CD4-positive, alpha-beta T cell treated with Interleukin-6 at 100 ng/mL for 8 hours (primary cell): ENCODE measurements around the gene OR2D3.
"Not testable (repeated sequence)": the region's sequence is repeated elsewhere in the genome, so short reads cannot be mapped to it uniquely, and the experiment has no call there.

ENCODE experiments used
- DNase-seq: peaks from one replicate; pipeline ENCODE4 v3.0.0-alpha.2; 2020; ENCODE audit warnings: mixed read lengths, low spot score

Gene OR2D3, protein sequence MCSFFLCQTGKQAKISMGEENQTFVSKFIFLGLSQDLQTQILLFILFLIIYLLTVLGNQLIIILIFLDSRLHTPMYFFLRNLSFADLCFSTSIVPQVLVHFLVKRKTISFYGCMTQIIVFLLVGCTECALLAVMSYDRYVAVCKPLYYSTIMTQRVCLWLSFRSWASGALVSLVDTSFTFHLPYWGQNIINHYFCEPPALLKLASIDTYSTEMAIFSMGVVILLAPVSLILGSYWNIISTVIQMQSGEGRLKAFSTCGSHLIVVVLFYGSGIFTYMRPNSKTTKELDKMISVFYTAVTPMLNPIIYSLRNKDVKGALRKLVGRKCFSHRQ

GRCh38 chr11:6920702-6921101, at the start of gene OR2D3:
Gene OR2D3 (plus strand): TSS chr11:6921002. CDS start chr11:6921002, 0 bp downstream.
- DNase-seq, result no peak

GRCh38 chr11:6871278-6871677, 49.5 kb upstream of the OR2D3 start:
- no peak for DNase-seq

DNA sequence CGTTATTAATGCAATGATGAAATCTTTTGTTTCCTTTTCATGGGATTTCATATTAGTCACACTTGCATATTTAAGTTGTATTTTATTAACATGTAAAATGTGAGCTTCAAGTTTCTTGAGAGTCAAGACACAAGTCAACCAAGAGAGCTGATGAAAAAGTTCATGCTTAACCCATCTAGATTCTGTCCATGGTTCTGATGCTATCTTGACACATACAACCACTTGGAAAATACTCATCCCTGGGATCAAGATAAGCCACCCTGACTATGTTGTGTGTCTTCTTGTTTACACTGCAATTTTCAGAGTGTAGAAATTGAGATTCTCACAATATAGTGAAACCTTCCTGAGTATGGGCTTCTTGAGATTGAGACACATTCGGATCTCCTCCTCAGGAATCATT, 45.0 kb upstream of the OR2D3 start:
- no peak for DNase-seq

GRCh38 chr11:6876325-6876724, 44.5 kb upstream of the OR2D3 start, which contains the start of gene OR10A4:
Gene OR10A4 (plus strand): TSS chr11:6876625. CDS start chr11:6876648, 23 bp downstream.
- DNase-seq, result no peak

GRCh38 chr11:6876914-6877313, 43.9 kb upstream of the OR2D3 start:
- no peak for DNase-seq

- DNase-seq, result no peak
Observed at GRCh38 chr11:6882751-6883150, 38.1 kb upstream of the OR2D3 start.

DNA sequence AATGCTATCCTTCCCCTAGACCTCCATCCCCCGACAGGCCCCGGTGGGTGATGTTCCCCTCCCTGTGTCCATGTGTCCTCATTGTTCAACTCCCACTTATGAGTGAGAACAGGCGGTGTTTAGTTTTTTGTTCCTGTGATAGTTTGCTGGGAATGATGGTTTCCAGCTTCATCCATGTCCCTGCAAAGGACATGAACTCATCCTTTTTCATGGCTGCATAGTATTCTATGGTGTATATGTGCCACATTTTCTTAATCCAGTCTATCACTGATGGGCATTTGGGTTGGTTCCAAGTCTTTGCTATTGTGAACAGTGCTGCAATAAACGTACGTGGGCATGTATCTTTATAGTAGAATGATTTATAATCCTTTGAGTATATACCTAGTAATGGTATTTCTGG, 33.1 kb upstream of the OR2D3 start:
- not testable (repeated sequence) for DNase-seq

GRCh38 chr11:6888830-6889229, 32.0 kb upstream of the OR2D3 start:
- DNase-seq, result no peak

DNA sequence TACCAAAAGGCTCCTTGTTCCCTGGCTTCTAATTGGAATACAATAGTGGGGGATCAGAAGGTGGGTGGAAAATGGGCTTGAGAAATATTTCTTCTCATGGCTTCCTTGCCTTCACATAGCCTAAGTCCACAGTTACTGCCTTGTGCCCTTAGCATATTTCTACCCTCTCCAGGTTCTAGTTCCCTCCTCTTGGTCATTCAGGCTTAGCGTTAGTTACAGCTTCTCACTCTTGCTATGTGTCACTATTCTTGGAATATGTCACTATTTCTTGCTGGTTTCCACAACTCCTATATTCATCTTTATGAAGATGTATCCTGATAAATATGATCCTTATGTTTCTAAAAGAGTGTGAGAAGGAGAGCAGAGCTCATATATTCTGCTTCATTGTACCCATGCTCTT, 31.0 kb upstream of the OR2D3 start:
- DNase-seq, result no peak

DNA sequence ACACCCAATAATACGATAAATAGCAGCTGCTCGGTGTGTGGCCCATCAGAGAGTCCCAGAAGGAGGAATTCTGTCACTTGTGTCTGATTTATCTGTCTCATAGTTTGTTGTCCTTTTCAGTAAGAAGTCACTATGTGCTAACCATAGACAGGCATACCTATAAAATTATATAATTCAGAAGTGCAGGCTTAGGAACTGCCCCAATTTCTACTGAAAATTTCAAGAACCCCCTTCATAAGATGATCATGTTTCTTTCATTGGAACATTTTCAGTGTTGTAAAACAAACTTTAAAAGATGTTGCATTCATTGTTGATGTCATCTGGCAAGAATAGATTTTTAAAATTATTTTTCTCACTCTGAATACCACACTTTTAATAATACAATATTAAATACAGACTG, 28.4 kb upstream of the OR2D3 start, which contains the start of gene OR2D2:
TSS of gene OR2D2 (minus strand) at position 101 of the 400 bp plus-strand sequence. CDS start at position 101, 0 bp downstream.
- DNase-seq, result no peak

DNA sequence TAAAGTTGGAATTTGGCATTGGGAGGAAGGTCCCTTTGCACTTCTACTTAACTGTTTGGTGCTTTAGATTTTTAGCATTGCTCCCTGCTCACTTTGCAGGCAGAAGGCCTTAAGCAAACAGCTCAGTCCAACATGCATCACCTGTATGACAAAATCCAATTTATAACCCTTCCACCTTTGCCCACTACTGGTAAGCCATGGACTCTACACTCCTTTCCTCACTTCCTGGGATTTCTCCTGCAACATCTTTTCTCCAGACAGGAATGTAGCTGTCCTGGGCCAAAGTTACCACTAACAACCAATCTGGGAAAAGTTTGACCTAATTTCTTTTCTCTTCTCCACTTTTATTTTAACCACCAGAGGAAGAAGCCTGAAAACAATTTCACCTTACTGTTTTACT, 26.7 kb upstream of the OR2D3 start:
- DNase-seq, result no peak

DNA sequence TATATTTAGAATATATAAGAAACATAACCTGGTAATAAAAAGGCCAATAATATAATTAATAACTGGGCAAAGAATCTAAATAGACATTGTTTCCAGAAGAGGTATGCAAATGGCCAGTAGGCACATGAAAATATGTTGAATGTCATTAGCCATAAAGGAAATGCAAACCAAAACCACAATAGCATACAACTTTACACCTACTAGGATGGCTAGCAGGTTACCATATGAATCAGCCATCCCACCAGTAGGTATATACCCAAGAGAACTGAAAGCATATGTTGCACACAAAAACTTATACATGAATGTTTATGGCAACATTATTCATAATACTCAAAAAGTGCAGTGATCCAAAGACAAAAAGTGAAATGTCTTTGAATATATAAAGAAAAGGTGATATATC, 25.8 kb upstream of the OR2D3 start:
- no peak for DNase-seq

GRCh38 chr11:6898911-6899310, 21.9 kb upstream of the OR2D3 start:
- DNase-seq, result no peak

GRCh38 chr11:6900327-6900999, 20.3 kb upstream of the OR2D3 start:
- DNase-seq, result no peak

- not testable (repeated sequence) for DNase-seq
Observed at GRCh38 chr11:6904804-6905203, 16.0 kb upstream of the OR2D3 start.

- no peak for DNase-seq
Observed at GRCh38 chr11:6911378-6911777, 9.4 kb upstream of the OR2D3 start.

DNA sequence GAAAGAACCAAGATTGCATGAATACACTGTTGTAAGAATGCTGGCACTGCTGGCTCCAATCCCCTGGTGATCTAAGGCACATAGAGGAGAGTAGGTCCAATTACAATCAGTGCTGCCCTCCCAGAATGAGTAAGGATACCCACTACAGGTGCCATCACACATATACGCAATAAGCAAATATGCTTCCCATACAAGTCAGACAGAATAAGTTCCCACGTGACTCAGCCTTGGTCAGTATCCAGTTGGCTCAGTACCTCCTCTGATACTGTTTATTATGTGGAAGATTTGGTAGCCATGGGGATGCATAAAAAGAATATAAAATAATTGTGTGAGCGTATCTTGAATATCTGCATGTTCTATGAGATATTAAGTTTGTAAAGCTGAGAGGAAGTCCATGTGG, 8.9 kb upstream of the OR2D3 start:
- no peak for DNase-seq

DNA sequence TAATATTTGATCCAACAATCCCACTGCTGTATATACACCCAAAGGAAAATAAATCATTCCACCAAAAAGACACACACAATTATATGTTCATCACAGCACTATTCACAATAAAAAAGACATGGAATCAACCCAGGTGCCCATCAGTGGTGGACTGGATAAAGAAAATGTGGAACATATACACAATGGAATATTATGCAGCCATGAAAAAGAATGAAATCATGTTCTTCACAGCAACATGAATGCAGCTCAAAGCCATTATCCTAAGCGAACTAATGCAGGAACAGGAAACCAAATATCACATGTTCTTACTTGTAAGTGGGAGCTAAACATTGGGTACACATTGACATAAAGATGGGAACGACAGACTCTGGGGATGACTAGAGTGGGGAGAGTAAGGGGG, 1.1 kb upstream of the OR2D3 start:
- DNase-seq, result no peak

DNA sequence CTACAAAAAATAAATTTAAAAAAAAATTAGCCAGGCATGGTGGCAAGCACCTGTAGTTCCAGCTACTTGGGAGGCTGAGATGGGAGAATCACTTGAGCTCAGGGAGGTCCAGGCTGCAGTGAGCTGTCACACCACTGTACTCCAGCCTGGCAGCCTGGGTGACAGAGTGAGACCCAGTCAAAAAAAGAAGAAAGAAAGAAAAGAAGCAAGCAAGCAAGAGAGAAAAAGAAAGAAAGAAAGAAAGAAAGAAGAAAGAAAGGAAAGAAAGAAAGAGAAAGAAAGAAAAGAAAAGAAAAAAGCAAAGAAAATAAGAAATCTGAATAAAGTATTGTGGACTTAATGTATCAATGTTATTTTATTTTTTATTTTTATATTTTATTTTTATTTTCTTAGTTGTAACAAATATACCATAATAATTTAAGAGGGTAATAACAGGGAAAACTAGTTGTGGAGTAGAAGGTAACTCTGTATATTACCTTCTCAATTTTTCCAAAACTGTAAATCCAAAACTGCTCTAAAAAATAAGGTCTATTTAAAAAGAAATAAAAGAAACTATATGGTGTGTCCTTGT, 4.3 kb downstream of the OR2D3 start:
- DNase-seq, result no peak

- DNase-seq, result no peak
Observed at GRCh38 chr11:6925636-6926207, 4.9 kb downstream of the OR2D3 start.

- DNase-seq, result peak; percentile 26
Observed at GRCh38 chr11:6926208-6927029, 5.6 kb downstream of the OR2D3 start, which contains the start of gene ZNF215. Gene ZNF215 (plus strand): TSS chr11:6926426. CDS start chr11:6932273, 5,847 bp downstream.
